Stimulated activated CD4-positive, alpha-beta T cell treated with anti-CD3 and anti-CD28 coated beads, TNF-alpha, amount 100 ng/mL, for 4 hours (primary cell): ENCODE measurements around the gene NEDD8.

Source experiments
- DNase-seq, 3 experiments: peaks; one replicate each; pipeline ENCODE4 v3.0.0-alpha.2; 2020; ENCODE audit warnings: low read depth in 3 of 3

Gene NEDD8

GRCh38 chr14:24263848-24264247 lies 31.7 kb upstream of the NEDD8 start:
- no peak for DNase-seq

GRCh38 chr14:24262821-24263733 lies 30.9 kb upstream of the NEDD8 start, which contains the start of gene TGM1:
TGM1 (minus strand) TSS chr14:24263177; CDS start chr14:24262352, 825 bp downstream.
- DNase-seq: no peak

- no peak for DNase-seq
Observed at GRCh38 chr14:24261969-24262327, 29.8 kb upstream of the NEDD8 start.

GRCh38 chr14:24261256-24261968 lies 29.2 kb upstream of the NEDD8 start:
- DNase-seq: no peak

GRCh38 chr14:24260780-24261157 lies 28.6 kb upstream of the NEDD8 start:
- DNase-seq: no peak

- no peak for DNase-seq
Observed at GRCh38 chr14:24260026-24260779, 28.0 kb upstream of the NEDD8 start.

- no peak for DNase-seq
Observed at GRCh38 chr14:24259282-24260025, 27.3 kb upstream of the NEDD8 start.

- no peak for DNase-seq
Observed at GRCh38 chr14:24258548-24259265, 26.5 kb upstream of the NEDD8 start.

GRCh38 chr14:24258119-24258518 lies 26.0 kb upstream of the NEDD8 start:
- DNase-seq: no peak

GRCh38 chr14:24256960-24257359 lies 24.8 kb upstream of the NEDD8 start:
- no peak for DNase-seq

- no peak for DNase-seq
Observed at GRCh38 chr14:24255931-24256711, 24.0 kb upstream of the NEDD8 start.

GRCh38 chr14:24255438-24255837 lies 23.3 kb upstream of the NEDD8 start:
- no peak for DNase-seq

GRCh38 chr14:24254630-24255392 lies 22.6 kb upstream of the NEDD8 start:
- no peak for DNase-seq

GRCh38 chr14:24253936-24254335 lies 21.8 kb upstream of the NEDD8 start:
- DNase-seq: no peak

- no peak for DNase-seq
Observed at GRCh38 chr14:24252289-24253124, 20.3 kb upstream of the NEDD8 start.

- no peak for DNase-seq
Observed at GRCh38 chr14:24251880-24252288, 19.7 kb upstream of the NEDD8 start.

- DNase-seq: no peak
Observed at GRCh38 chr14:24250354-24250753, 18.2 kb upstream of the NEDD8 start.

GRCh38 chr14:24249230-24250021 lies 17.3 kb upstream of the NEDD8 start:
- no peak for DNase-seq
